DOHH2 (cell line): ENCODE results near the gene IL16.

ENCODE experiments used
- EZH2phosphoT487 ChIP-seq: fragments of 200-600 bp; sonication (generic); IDR thresholded peaks from 2 replicates; pipeline ENCODE4 v1.6.1; 2017; ENCODE audit warnings: borderline replicate concordance, mild to moderate bottlenecking, antibody characterized with exemption, low read length, moderate library complexity, mixed read lengths
- TF ChIP-seq, protein P1 (sequence below): fragments of 200-600 bp; sonication (generic); IDR thresholded peaks from one replicate; pipeline ENCODE4 v1.5.1; 2014; ENCODE audit warnings: antibody characterized with exemption, mild to moderate bottlenecking, low read depth, low read length; ENCODE audit not compliant: poor library complexity, severe bottlenecking

- TF ChIP-seq, protein P1, sequence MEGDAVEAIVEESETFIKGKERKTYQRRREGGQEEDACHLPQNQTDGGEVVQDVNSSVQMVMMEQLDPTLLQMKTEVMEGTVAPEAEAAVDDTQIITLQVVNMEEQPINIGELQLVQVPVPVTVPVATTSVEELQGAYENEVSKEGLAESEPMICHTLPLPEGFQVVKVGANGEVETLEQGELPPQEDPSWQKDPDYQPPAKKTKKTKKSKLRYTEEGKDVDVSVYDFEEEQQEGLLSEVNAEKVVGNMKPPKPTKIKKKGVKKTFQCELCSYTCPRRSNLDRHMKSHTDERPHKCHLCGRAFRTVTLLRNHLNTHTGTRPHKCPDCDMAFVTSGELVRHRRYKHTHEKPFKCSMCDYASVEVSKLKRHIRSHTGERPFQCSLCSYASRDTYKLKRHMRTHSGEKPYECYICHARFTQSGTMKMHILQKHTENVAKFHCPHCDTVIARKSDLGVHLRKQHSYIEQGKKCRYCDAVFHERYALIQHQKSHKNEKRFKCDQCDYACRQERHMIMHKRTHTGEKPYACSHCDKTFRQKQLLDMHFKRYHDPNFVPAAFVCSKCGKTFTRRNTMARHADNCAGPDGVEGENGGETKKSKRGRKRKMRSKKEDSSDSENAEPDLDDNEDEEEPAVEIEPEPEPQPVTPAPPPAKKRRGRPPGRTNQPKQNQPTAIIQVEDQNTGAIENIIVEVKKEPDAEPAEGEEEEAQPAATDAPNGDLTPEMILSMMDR: no peak
- TF ChIP-seq EZH2phosphoT487: no peak
These were observed 20.3 kb upstream of the IL16 start for GRCh38 chr15:81176291-81176893.
